Measurements from ENCODE around the gene LCORL. TPM values are rescaled to one million over a fixed set of nuclear protein-coding genes. Genes with fewer than 3 reads are reported as not detected.
A peak's percentile ranks its signal among the peaks of the same experiment; 100 is the strongest.
"Not testable (repeated sequence)": the region's sequence is repeated elsewhere in the genome, so short reads cannot be mapped to it uniquely, and the experiment has no call there.

LCORL gene
- total RNA-seq, 1 donor from 2014 or later, result 16.5 TPM

- peak; percentile 9 for DNase-seq (ENCODE audit: low read depth)
- TF ChIP-seq CTCF (conservative IDR thresholded peaks at IDR 0.05; ENCODE audit: low read depth, low read length), result no peak
- H3K4me3 ChIP-seq (ENCODE audit: low read depth, low read length), result peak overlapping the region; percentile 88
Measured at GRCh38 chr4:18020671-18021469, 685 bp downstream of the LCORL start.

- H3K4me3 ChIP-seq (ENCODE audit: low read depth, low read length), result peak overlapping the region; percentile 88
- no peak for TF ChIP-seq CTCF (conservative IDR thresholded peaks at IDR 0.05; ENCODE audit: low read depth, low read length)
- DNase-seq (ENCODE audit: low read depth), result peak; percentile 3
Measured at GRCh38 chr4:18020145-18020670, 1.3 kb downstream of the LCORL start.

DNA sequence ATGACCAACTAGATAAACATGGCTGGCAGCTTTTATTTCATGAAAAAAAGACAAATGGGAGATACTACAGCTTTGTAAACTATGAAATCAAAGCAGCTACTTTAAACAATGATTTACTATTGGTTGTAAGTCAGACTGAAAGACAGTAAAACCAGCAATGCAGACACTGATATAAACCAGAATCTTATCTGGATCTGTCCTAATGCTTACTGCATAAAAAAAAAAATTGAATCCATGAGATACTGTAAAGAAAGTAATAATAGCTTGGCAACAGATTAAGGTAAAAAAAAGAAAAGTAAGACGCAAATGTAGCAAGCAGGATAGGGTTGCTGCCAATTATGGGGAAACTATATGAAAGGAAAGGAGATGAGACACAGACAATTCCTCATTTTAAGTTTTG lies 7.3 kb downstream of the LCORL start:
- no peak overlapping the region for H3K4me3 ChIP-seq (ENCODE audit: low read depth, low read length)
- DNase-seq (ENCODE audit: low read depth), result no peak
- no peak for TF ChIP-seq CTCF (conservative IDR thresholded peaks at IDR 0.05; ENCODE audit: low read depth, low read length)

- no peak for TF ChIP-seq CTCF (conservative IDR thresholded peaks at IDR 0.05; ENCODE audit: low read depth, low read length)
- DNase-seq (ENCODE audit: low read depth), result no peak
- H3K4me3 ChIP-seq (ENCODE audit: low read depth, low read length), result no peak overlapping the region
Measured at GRCh38 chr4:18012807-18013462, 8.6 kb downstream of the LCORL start.

DNA sequence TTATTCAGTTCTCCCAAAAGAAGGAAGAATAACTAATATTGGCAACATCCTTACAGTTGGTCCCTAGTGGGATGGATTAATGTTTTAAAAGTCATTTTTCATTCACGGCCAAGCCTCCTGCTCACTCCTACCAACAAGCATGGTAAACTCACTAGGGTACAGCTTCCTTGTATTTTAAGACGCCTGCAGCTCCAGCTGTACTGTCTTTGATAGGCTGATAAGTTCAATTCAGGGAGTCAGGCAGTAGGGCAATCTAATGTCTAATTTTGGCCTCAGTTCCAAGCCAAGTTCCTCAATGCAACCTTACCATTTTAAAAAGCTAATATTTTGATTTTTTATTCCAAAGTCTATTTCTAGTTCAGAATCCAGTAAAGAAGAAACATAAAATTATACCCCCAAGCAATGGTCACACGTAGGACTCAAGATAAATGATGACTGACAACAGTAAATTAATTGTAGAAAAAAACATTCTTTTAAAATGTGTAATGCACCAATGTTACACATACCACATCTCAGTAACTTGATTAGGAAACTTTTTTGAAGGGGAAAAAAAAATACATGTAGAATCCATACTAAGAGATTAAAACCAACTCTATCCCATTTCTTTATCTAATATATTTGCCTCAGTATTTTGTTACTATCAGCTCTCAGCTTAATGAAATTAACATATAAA lies 9.3 kb downstream of the LCORL start:
- no peak for DNase-seq (ENCODE audit: low read depth)
- TF ChIP-seq CTCF (conservative IDR thresholded peaks at IDR 0.05; ENCODE audit: low read depth, low read length), result no peak
- H3K4me3 ChIP-seq (ENCODE audit: low read depth, low read length), result no peak overlapping the region

GRCh38 chr4:18007625-18008024 lies 13.9 kb downstream of the LCORL start:
- TF ChIP-seq CTCF (conservative IDR thresholded peaks at IDR 0.05; ENCODE audit: low read depth, low read length), result no peak
- no peak overlapping the region for H3K4me3 ChIP-seq (ENCODE audit: low read depth, low read length)
- no peak for DNase-seq (ENCODE audit: low read depth)

- DNase-seq (ENCODE audit: low read depth); H3K4me3 ChIP-seq (ENCODE audit: low read depth, low read length): not testable (repeated sequence)
Measured at GRCh38 chr4:18006432-18006831, 15.1 kb downstream of the LCORL start.
